ENCODE results near the gene ATP6V0A1.
A peak's percentile ranks its signal among the peaks of the same experiment; 100 is the strongest.

ATP6V0A1 gene

DNA sequence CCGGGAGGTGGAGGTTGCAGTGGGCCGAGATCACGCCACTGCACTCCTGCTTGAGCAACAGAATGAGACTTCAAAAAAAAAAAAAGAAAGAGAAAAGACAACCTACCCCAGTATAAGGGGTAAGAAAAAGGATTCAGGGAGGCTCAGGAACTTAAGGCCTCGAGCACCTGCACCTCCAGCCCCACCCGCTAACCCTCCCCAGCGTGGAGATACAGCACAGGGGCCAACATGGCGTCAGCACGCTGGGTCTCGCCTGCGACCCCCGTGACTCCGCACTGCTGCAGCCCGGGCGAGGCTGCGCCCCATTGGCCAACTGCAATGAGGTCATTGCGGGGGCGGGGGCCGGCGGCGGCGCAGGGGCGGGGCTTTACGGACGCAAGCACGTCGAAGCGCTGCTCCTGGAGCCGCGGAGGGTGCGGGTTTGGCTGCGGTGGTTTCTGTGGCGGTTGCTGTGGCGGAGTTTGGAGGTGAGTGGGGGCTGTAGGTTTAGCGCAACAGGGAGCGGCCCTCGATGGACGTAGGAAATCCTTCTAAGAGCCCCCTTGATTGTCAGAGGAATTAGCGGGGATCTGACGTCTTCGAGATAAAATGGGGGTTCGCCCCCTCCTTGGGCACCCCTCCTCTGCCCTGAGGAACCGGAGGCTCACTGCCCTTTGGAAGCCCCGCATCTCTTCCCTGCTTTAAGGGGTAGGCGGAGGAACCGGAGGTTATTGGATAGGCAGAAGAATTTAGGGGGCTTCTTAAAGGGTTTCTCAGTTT is at the start of gene ATP6V0A1:
Gene ATP6V0A1 (plus strand): TSS at position 382 of the 759 bp plus-strand sequence. CDS start 2,017 bp downstream, outside the sequence.
- peak; percentile 93 for DNase-seq (ENCODE audit: low spot score)

DNA sequence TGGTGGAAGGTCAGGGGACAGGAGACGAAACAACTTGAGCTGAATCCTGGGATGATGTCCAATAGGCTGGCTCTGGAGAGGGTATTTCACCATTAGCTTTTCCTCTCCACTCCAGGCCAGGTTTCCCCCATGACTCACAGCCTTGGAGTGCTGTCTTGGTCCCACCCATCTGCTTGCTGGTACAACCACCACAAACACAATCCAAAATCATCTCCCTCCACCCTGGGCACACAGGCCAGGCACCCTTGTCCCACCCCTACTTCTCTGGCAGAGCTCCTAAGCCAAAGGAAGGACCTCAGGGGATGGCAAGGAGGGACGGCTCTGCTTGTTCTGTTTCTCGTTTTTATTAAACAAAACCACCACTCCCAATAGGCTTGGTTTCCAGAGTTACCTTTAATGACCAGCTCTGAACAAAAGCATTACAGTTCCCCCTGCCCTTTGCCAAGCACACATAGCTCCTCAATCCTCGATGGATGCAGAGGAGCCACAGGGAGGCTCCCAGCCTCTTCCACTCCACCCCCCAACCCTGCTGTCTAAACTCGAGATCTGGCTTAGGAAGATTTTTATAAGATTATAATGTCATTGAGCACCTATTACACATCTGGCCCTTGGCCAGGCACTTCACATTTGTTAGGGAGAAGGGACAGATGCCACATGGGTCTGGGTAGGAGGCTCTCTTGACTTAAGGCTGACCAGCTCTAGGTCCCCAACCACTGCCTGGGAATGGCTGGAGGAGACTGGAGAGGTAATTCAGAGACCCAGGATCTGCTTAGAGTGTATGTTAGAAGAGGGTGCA is 49.0 kb upstream of the ATP6V0A1 start:
- TF ChIP-seq, protein P1, sequence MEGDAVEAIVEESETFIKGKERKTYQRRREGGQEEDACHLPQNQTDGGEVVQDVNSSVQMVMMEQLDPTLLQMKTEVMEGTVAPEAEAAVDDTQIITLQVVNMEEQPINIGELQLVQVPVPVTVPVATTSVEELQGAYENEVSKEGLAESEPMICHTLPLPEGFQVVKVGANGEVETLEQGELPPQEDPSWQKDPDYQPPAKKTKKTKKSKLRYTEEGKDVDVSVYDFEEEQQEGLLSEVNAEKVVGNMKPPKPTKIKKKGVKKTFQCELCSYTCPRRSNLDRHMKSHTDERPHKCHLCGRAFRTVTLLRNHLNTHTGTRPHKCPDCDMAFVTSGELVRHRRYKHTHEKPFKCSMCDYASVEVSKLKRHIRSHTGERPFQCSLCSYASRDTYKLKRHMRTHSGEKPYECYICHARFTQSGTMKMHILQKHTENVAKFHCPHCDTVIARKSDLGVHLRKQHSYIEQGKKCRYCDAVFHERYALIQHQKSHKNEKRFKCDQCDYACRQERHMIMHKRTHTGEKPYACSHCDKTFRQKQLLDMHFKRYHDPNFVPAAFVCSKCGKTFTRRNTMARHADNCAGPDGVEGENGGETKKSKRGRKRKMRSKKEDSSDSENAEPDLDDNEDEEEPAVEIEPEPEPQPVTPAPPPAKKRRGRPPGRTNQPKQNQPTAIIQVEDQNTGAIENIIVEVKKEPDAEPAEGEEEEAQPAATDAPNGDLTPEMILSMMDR (IDR thresholded peaks at IDR 0.05; ENCODE audit: extremely low read depth, insufficient read depth, missing control alignments), result no peak
- no peak for DNase-seq (ENCODE audit: low spot score)
- in situ Hi-C loops (cut with MboI; ENCODE audit: low pct_unique_long_range_greater_than_20kb, low sequenced_read_pairs, unreplicated experiment), result no loop called here

More for the DNA sequence above, at the start of gene ATP6V0A1:
- in situ Hi-C loops (cut with MboI; ENCODE audit: low pct_unique_long_range_greater_than_20kb, low sequenced_read_pairs, unreplicated experiment), result no loop called here
- TF ChIP-seq, protein P1 (IDR thresholded peaks at IDR 0.05; ENCODE audit: extremely low read depth, insufficient read depth, missing control alignments), result peak; percentile 1

DNA sequence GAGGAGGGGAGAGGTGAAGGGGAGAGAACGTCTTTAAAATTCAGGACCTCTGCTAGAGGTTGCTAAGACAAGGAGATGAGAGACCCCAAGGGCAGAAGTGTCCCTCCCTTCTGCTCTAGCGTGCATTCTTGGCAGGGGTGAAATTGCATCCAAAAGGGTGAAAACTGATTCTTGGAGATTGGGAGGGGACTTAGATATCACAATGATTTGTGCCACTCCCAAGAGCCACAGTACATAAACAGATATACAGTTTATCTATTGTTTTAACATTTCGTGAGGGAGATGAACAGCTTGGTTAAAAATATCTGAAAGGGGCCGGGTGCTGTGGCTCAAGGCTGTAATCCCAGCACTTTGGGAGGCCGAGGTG is 48.4 kb upstream of the ATP6V0A1 start:
- TF ChIP-seq, protein P1 (IDR thresholded peaks at IDR 0.05; ENCODE audit: extremely low read depth, insufficient read depth, missing control alignments), result no peak
- no peak for DNase-seq (ENCODE audit: low spot score)
- in situ Hi-C loops (cut with MboI; ENCODE audit: low pct_unique_long_range_greater_than_20kb, low sequenced_read_pairs, unreplicated experiment), result no loop called here

DNA sequence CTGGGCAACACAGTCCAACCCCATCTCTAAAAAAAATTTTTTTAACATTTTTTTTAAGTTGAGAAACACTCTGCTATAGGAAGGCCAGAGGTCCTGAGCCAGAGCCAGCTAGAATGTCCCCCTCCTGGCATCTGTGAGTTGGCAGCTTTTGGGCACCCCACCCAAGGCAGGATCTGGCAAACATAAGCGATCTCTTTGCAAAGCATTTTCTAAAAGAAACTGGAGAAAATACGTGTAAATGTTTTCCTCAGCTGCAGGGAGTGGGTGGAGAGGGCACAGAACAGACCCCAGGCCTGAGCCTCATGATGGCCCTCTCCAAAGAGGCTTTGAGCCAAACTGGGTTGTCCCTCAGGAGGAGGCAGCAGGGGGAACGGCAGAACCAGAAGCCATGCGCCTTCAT is 47.3 kb upstream of the ATP6V0A1 start:
- in situ Hi-C loops (cut with MboI; ENCODE audit: low pct_unique_long_range_greater_than_20kb, low sequenced_read_pairs, unreplicated experiment), result no loop called here
- DNase-seq (ENCODE audit: low spot score), result no peak
- TF ChIP-seq, protein P1 (IDR thresholded peaks at IDR 0.05; ENCODE audit: extremely low read depth, insufficient read depth, missing control alignments), result no peak

DNA sequence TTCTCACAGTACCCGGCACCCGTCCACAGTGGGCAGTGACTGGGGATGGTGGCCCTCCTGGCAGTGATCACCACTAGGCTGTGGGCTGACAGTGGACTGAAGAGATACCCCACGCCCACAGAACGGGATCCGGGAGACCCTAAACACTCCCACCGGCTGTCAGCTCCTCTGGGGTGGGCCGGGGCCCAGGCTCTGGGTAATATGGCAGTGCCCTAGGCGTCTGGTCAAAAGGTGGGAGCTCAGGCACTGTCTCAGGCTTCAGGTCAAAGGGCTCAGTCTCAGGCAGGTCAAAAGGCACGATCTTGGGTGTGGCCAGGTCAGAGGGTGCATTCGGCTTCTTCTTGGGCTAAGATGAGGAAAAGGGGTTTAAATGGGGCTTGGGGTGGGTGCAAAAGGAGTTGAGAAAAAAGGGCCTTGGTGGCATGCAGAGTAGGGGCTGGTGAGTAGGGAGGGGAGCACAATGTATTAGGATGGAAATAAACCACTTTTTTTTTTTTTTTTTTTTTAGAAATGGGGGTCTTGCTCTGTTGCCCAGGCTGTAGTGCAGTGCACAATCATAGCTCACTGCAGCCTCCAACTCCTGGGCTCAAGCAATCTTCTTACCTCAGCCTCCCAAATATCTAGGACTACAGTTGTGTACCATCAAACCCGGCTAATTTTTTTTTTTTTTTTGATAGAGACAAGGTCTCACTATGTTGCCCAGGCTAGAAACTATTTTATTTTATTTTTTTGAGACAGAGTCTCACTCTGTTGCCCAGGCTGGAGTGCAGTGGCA is 46.6 kb upstream of the ATP6V0A1 start:
- no peak for DNase-seq (ENCODE audit: low spot score)
- TF ChIP-seq, protein P1 (IDR thresholded peaks at IDR 0.05; ENCODE audit: extremely low read depth, insufficient read depth, missing control alignments), result no peak
- in situ Hi-C loops (cut with MboI; ENCODE audit: low pct_unique_long_range_greater_than_20kb, low sequenced_read_pairs, unreplicated experiment), result no loop called here

DNA sequence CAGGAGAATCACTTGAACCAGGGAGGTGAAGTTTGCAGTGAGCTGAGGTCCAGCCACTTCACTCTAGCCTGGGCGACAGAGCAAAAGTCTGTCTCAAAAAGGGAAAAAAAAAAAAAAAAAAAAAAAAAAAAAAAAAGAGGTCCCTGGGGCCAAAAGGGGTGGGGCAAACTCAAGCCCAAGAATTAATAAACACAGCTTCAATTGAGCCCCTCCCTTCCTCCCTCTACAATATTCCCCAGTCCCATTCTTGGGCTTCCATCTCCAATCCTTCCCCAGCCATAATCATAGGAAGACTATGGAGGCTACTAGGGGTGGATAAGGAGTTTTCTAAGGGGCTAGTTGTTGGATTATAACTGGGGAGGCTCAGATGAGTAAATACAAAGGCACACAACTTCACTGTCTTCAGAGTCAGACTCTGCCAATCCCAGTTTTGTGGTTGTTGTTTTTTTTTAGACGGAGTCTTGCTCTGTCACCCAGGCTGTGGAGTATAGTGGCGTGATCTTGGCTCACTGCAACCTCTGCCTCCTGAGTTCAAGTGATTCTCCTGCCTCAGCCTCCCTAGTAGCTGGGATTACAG is 45.1 kb upstream of the ATP6V0A1 start:
- TF ChIP-seq, protein P1 (IDR thresholded peaks at IDR 0.05; ENCODE audit: extremely low read depth, insufficient read depth, missing control alignments), result no peak
- no peak for DNase-seq (ENCODE audit: low spot score)
- in situ Hi-C loops (cut with MboI; ENCODE audit: low pct_unique_long_range_greater_than_20kb, low sequenced_read_pairs, unreplicated experiment), result no loop called here

Measured in GM13977 (cell line).